GM10266 (cell line): ENCODE measurements around the gene FANCC.

ENCODE experiments used
- DNase-seq: peaks from one replicate; pipeline ENCODE4 v3.0.0; 2012; ENCODE audit errors: extremely low spot score
- TF ChIP-seq, protein P1 (sequence below): IDR thresholded peaks from 2 replicates; pipeline ENCODE4 v1.5.1; 2012; ENCODE audit warnings: mild to moderate bottlenecking, low read depth; ENCODE audit not compliant: control insufficient read depth, insufficient read depth; ENCODE audit errors: missing control alignments

Gene FANCC

DNA sequence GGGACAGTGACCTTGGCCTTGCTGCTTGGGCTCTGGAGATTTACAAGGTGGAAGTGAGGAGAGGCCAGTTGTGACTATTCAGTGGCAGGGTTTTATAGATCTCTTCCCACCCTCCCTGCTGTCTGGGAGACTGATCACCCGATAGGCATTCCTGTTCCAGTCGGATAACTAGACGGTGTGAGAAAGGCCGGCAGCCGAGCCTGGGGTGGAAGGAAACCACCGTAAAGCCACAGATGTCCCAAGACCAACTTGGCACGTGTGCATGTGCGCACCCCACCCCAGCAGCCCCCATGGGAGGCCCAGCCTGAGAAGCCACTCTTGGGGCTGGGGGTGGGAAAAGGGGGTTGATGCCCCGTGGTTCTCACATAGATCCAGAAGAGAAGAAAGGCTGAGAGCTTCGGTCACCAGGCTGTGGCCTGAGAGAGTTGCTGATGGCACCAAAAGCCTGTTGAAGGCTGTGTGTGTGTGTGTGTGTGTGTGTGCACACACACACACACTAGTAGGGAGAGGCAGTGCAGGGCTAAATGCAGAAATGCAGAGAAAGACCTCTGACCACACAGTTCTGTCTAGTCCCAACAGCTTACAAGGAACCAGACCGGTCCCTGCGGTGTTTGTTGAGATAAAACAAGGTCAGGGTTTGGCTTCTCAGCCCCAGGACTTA lies 225.8 kb downstream of the FANCC start:
- no peak for DNase-seq
- TF ChIP-seq, protein P1, sequence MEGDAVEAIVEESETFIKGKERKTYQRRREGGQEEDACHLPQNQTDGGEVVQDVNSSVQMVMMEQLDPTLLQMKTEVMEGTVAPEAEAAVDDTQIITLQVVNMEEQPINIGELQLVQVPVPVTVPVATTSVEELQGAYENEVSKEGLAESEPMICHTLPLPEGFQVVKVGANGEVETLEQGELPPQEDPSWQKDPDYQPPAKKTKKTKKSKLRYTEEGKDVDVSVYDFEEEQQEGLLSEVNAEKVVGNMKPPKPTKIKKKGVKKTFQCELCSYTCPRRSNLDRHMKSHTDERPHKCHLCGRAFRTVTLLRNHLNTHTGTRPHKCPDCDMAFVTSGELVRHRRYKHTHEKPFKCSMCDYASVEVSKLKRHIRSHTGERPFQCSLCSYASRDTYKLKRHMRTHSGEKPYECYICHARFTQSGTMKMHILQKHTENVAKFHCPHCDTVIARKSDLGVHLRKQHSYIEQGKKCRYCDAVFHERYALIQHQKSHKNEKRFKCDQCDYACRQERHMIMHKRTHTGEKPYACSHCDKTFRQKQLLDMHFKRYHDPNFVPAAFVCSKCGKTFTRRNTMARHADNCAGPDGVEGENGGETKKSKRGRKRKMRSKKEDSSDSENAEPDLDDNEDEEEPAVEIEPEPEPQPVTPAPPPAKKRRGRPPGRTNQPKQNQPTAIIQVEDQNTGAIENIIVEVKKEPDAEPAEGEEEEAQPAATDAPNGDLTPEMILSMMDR: no peak

GRCh38 chr9:95090871-95091577 lies 226.5 kb downstream of the FANCC start:
- TF ChIP-seq, protein P1: no peak
- DNase-seq: no peak

GRCh38 chr9:95090023-95090791 lies 227.3 kb downstream of the FANCC start:
- TF ChIP-seq, protein P1: no peak
- no peak for DNase-seq

DNA sequence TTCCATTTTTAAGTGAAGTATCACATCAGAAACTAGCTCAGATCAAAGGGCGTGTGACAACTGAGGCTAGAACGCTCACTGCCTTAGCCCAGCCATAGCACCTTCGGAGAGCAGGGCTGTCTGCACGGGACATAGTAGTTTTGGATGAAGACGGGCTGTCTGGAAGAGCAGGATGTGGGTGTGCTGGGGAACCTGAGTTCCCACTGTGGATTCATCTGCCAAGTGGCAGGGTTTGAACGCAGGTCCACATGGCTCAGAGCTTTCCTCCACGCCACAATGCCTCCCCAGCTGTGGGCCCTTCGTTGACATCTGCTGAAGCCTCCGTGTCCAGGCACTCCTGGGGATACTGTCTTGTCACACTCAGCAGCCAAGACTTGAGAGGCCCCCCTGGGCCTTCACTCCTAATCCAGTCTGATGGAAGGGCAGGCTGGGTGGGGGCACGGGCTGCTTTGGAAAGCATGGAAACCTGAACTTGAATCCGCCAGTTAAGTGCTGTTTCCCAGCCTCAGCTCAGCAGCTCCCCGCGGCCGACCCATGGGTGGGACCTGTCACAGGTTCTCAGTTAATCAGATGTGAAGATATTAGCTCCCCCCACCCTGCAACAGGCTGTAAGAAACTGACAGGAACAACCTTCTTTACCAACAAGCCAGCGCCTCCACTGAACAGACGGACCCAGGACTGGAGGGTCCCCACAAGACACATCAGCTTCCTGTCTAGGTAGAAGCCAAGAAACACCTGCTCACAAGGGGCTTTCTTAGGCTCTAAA lies 228.1 kb downstream of the FANCC start:
- TF ChIP-seq, protein P1: no peak
- DNase-seq: no peak

DNA sequence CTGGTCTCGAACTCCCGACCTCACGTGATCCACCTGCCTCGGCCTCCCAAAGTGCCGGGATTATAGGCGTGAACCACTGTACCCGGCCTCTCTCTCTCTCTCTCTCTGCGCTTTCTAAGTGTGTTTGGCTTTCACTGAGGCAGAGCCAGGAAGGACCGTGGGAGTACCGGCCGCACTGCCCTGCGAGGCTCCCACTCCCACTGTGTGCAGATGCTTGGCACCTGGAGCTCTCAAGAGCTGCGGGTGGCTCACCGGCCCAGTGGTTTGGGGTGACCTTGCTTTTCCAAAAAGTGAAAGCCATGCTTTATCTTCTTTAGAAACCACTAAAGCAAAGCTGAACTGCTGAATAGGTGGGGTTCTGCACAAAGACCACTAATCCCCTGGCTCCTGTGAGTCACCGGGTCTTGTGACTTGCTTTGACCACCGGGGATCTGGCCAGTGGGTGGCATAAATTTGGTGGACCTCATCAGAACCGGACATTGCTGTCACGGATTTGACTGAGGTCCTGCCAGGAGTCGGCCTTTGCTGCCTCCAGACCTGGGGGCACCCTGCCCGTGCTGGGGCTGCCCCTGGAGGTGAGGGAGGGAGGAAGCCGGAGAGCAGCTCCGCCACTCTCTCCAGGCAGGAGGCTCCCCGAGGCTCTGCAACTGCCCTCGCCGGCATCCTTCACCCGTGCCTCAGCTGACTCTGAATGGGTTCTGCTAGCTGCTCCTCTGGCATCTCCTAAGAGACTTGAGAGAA lies 228.9 kb downstream of the FANCC start:
- TF ChIP-seq, protein P1: no peak
- DNase-seq: no peak

- DNase-seq: no peak
- TF ChIP-seq, protein P1: peak; percentile 4
These were observed 229.8 kb downstream of the FANCC start for GRCh38 chr9:95087659-95088242.
